OCI-LY1 (cell line): ENCODE measurements around the gene ZSWIM8.

Experiments
- CTCF ChIP-seq: fragments of 200-600 bp; sonication (generic), shearing (Covaris generic); IDR thresholded peaks from 2 replicates; pipeline ENCODE4 v1.5.1; 2017; ENCODE audit warnings: mild to moderate bottlenecking, antibody characterized with exemption, low read length, moderate library complexity, mixed read lengths
- EZH2 ChIP-seq: fragments of 200-600 bp; sonication (generic), shearing (Covaris generic); IDR thresholded peaks from 2 replicates; pipeline ENCODE4 v1.8.0; 2017; ENCODE audit warnings: borderline replicate concordance, mixed run types, mild to moderate bottlenecking, antibody characterized with exemption, low read length, moderate library complexity, mixed read lengths

GRCh38 chr10:73780301-73780700 is 5.1 kb upstream of the ZSWIM8 start:
- no peak for TF ChIP-seq CTCF
- TF ChIP-seq EZH2: no peak
